COLO668 (cell line): ENCODE measurements around the gene SLC9A7.
A peak's percentile ranks its signal among the peaks of the same experiment; 100 is the strongest.

Source experiments
- DNase-seq: peaks from one replicate; lab custom pipeline; 2025; ENCODE audit not compliant: unreplicated experiment; lab: John Stamatoyannopoulos, UW

Gene SLC9A7

GRCh38 chrX:46653482-46653881 lies 105.4 kb downstream of the SLC9A7 start:
- DNase-seq, result peak; percentile 16

GRCh38 chrX:46649421-46650260 lies 109.3 kb downstream of the SLC9A7 start:
- DNase-seq, result no peak

- DNase-seq, result no peak
These were observed 110.3 kb downstream of the SLC9A7 start for GRCh38 chrX:46648660-46649059.

GRCh38 chrX:46647251-46647650 lies 111.7 kb downstream of the SLC9A7 start:
- no peak for DNase-seq

- DNase-seq, result no peak
These were observed 113.3 kb downstream of the SLC9A7 start for GRCh38 chrX:46645614-46646013.

GRCh38 chrX:46643636-46644035 lies 115.3 kb downstream of the SLC9A7 start:
- DNase-seq, result no peak

- DNase-seq, result no peak
These were observed 116.8 kb downstream of the SLC9A7 start for GRCh38 chrX:46642145-46642544.

GRCh38 chrX:46637938-46638337 lies 121.0 kb downstream of the SLC9A7 start:
- DNase-seq, result no peak

GRCh38 chrX:46636223-46636622 lies 122.7 kb downstream of the SLC9A7 start:
- no peak for DNase-seq

GRCh38 chrX:46635186-46635585 lies 123.7 kb downstream of the SLC9A7 start:
- DNase-seq, result no peak

GRCh38 chrX:46634577-46634976 lies 124.3 kb downstream of the SLC9A7 start:
- no peak for DNase-seq

GRCh38 chrX:46630141-46630540 lies 128.8 kb downstream of the SLC9A7 start:
- DNase-seq, result no peak

- DNase-seq, result no peak
These were observed 130.2 kb downstream of the SLC9A7 start for GRCh38 chrX:46628460-46629371.

GRCh38 chrX:46627711-46628419 lies 131.1 kb downstream of the SLC9A7 start:
- DNase-seq, result no peak

GRCh38 chrX:46627062-46627461 lies 131.9 kb downstream of the SLC9A7 start:
- DNase-seq, result no peak

- DNase-seq, result no peak
These were observed 132.4 kb downstream of the SLC9A7 start for GRCh38 chrX:46626566-46626965.

GRCh38 chrX:46624090-46624786 lies 134.7 kb downstream of the SLC9A7 start:
- DNase-seq, result no peak

GRCh38 chrX:46621572-46621971 lies 137.3 kb downstream of the SLC9A7 start:
- DNase-seq, result no peak

- no peak for DNase-seq
These were observed 138.4 kb downstream of the SLC9A7 start for GRCh38 chrX:46620505-46620904.

GRCh38 chrX:46618947-46619346 lies 140.0 kb downstream of the SLC9A7 start:
- DNase-seq, result no peak

GRCh38 chrX:46617906-46618305 lies 141.0 kb downstream of the SLC9A7 start:
- DNase-seq, result no peak
